GM19193 (cell line): ENCODE results near the gene ICAM1.

Experiments
- POLR2A ChIP-seq: IDR thresholded peaks from 4 replicates; pipeline ENCODE4 v1.6.1; 2011; ENCODE audit not compliant: insufficient read depth, insufficient read length; ENCODE audit errors: extremely low read depth

ICAM1 gene

GRCh38 chr19:10334588-10335351, 63.9 kb downstream of the ICAM1 start:
- TF ChIP-seq POLR2A = no peak

GRCh38 chr19:10335352-10335985, 64.5 kb downstream of the ICAM1 start:
- no peak for TF ChIP-seq POLR2A
